K562 (cell line): ENCODE data around the gene SLC25A45. TPM values are rescaled to one million over a fixed set of nuclear protein-coding genes. Genes with fewer than 3 reads are reported as not detected.

ENCODE experiments used
- BCL6 ChIP-seq: fragments of 250-450 bp; sonication (Bioruptor Pico); IDR thresholded peaks from 2 replicates; pipeline ENCODE4 v1.4.0; 2020
- BRD9 ChIP-seq: fragments of 450-650 bp; IDR thresholded peaks from 2 replicates; pipeline ENCODE4 v1.6.1; 2018; ENCODE audit warnings: low read depth; ENCODE audit not compliant: partially characterized antibody
- KHSRP ChIP-seq: fragments of 450-650 bp; IDR thresholded peaks from 2 replicates; pipeline ENCODE4 v1.6.1; 2017
- MTF1 ChIP-seq: fragments of 250-450 bp; sonication (Bioruptor Pico); IDR thresholded peaks from 2 replicates; pipeline ENCODE4 v1.9.0; 2021; ENCODE audit warnings: moderate library complexity, mild to moderate bottlenecking, inconsistent platforms, borderline replicate concordance
- SIN3B ChIP-seq: fragments of 450-650 bp; IDR thresholded peaks from 2 replicates; pipeline ENCODE4 v1.6.1; 2017; ENCODE audit warnings: low read depth, mild to moderate bottlenecking, moderate library complexity
- SMARCC2 ChIP-seq: fragments of 450-650 bp; IDR thresholded peaks from 2 replicates; pipeline ENCODE4 v1.6.1; 2017; ENCODE audit warnings: antibody characterized with exemption, moderate library complexity, mild to moderate bottlenecking, low read depth
- SMC3 ChIP-seq: conservative IDR thresholded peaks from 2 replicates; pipeline ENCODE4 v1.6.1; 2011; ENCODE audit warnings: low read depth, low read length, improper control_type of control experiment; ENCODE audit not compliant: insufficient read depth
- SNIP1 ChIP-seq: fragments of 450-650 bp; IDR thresholded peaks from 2 replicates; pipeline ENCODE4 v1.7.1; 2017; ENCODE audit warnings: low read depth, mild to moderate bottlenecking
- ZNF551 ChIP-seq: fragments of 250-450 bp; sonication (Bioruptor Pico); IDR thresholded peaks from 2 replicates; pipeline ENCODE4 v1.5.0; 2021; ENCODE audit warnings: mild to moderate bottlenecking, moderate library complexity
- ZNF79 ChIP-seq: fragments of 250-450 bp; sonication (Bioruptor Pico); IDR thresholded peaks from 2 replicates; pipeline ENCODE4 v1.4.0; 2020; ENCODE audit warnings: low read depth, mild to moderate bottlenecking, moderate library complexity
- polyA plus RNA-seq, 8 experiments: library from polyadenylated mRNA; depleted of rRNA in 4 of 8; stranded (reverse) in 5 of 8; unstranded in 3 of 8; fragments of >200 nt; fragmentation: Nextera tagmentation in 2 of 8; fragmentation: Illumina TruSeq in 1 of 8; extraction: Ambion mirVana in 2 of 8; extraction: Trizol in 1 of 8; gene quantifications; 2 replicates each; pipeline versions ENCODE4 v1.2.1 to v1.2.3, GENCODE V29; 2011 to 2014; ENCODE audit warnings: inconsistent platforms in 1 of 8, missing spikeins in 1 of 8
- total RNA-seq, 7 experiments: library from RNA; depleted of rRNA in 6 of 7; stranded (reverse); fragments of >200 nt in 6 of 7; fragmentation: Illumina TruSeq in 2 of 7; extraction: Trizol in 2 of 7; gene quantifications; 2 replicates each; pipeline versions ENCODE4 v1.2.1 to v1.2.3, GENCODE V29; 2011 to 2021; ENCODE audit warnings: low replicate concordance in 1 of 7
- TF ChIP-seq, protein P1 (sequence below): fragments of 450-650 bp; formaldehyde crosslinking; IDR thresholded peaks from 2 replicates; pipeline ENCODE4 v1.4.0; 2020; ENCODE audit warnings: mild to moderate bottlenecking
- TF ChIP-seq, protein P2 (sequence below): sonication (generic); formaldehyde crosslinking; IDR thresholded peaks from 2 replicates; pipeline ENCODE4 v1.5.0; 2020; ENCODE audit warnings: missing genetic modification reagents
- TF ChIP-seq, protein P3 (sequence below): fragments of 450-650 bp; IDR thresholded peaks from 2 replicates; pipeline ENCODE4 v1.6.1; 2016; ENCODE audit warnings: low read depth
- TF ChIP-seq, protein P4 (sequence below): sonication (generic); formaldehyde crosslinking; IDR thresholded peaks from 2 replicates; pipeline ENCODE4 v1.8.0; 2023; ENCODE audit warnings: mild to moderate bottlenecking, missing genetic modification reagents

The SLC25A45 gene
- total and polyA plus RNA-seq, 9 of the 15 experiments (the other 6 are each of a cell fraction or from before 2014, with no cell fraction given), result 0.15 to 2.3 (median 0.68) TPM

DNA sequence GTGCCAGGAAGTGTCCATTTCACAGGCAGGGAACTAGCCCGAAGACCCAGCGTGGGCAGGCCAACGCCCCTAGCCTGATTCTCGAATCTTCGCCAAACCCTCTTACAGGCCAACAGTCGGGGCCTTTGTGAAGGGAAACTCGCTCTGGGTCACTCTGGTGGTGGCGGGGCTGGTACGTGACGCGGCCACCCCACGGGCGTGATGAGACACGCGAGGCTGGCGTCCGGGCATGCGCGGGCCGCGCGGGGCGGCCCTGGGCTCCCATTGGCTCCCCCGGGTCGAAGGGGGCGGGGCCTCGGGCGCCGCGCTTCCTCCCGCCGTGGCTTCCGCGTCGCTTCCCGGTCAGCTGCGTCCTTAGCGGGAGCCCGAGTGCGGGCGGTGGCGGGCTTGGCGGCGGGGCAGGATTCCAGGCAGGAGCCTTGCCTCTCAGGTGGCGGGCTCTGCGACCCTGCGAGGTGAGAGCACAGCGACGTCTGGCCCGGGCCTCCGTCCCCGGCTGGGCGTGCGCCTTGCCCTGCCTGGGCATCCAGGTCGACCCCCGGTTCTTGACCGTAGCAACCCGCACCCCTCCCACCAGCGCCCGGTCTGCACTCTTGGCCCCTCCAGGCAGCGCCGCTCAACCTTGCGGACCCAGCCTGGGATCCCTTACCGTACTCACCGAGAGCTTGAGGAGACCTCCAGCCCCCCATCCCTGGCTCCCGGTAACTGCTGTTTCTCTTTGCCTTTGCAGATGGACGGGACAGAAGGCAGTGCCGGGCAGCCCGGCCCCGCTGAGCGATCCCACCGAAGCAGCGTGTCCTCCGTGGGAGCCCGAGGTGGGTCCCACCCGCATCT is 4.1 kb upstream of the SLC25A45 start, which contains the start of gene FRMD8 (continued):
- no peak for TF ChIP-seq ZNF79 (CRISPR knock-in tag)
- TF ChIP-seq, protein P1, sequence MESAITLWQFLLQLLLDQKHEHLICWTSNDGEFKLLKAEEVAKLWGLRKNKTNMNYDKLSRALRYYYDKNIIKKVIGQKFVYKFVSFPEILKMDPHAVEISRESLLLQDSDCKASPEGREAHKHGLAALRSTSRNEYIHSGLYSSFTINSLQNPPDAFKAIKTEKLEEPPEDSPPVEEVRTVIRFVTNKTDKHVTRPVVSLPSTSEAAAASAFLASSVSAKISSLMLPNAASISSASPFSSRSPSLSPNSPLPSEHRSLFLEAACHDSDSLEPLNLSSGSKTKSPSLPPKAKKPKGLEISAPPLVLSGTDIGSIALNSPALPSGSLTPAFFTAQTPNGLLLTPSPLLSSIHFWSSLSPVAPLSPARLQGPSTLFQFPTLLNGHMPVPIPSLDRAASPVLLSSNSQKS (CRISPR knock-in tag), result no peak
- TF ChIP-seq MTF1 (CRISPR knock-in tag), result no peak
- TF ChIP-seq BRD9, result no peak
- TF ChIP-seq BCL6, result no peak
- no peak for TF ChIP-seq SMARCC2
- TF ChIP-seq KHSRP, result no peak
- TF ChIP-seq, protein P2, sequence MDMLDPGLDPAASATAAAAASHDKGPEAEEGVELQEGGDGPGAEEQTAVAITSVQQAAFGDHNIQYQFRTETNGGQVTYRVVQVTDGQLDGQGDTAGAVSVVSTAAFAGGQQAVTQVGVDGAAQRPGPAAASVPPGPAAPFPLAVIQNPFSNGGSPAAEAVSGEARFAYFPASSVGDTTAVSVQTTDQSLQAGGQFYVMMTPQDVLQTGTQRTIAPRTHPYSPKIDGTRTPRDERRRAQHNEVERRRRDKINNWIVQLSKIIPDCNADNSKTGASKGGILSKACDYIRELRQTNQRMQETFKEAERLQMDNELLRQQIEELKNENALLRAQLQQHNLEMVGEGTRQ (CRISPR knock-in tag), result no peak
- no peak for TF ChIP-seq SNIP1
- 0 out of 2 replicates have a peak, but pooled peaks have one; percentile 24 for TF ChIP-seq SMC3
- no peak for TF ChIP-seq SIN3B
- no peak for TF ChIP-seq ZNF551 (CRISPR knock-in tag)
- TF ChIP-seq, protein P3, sequence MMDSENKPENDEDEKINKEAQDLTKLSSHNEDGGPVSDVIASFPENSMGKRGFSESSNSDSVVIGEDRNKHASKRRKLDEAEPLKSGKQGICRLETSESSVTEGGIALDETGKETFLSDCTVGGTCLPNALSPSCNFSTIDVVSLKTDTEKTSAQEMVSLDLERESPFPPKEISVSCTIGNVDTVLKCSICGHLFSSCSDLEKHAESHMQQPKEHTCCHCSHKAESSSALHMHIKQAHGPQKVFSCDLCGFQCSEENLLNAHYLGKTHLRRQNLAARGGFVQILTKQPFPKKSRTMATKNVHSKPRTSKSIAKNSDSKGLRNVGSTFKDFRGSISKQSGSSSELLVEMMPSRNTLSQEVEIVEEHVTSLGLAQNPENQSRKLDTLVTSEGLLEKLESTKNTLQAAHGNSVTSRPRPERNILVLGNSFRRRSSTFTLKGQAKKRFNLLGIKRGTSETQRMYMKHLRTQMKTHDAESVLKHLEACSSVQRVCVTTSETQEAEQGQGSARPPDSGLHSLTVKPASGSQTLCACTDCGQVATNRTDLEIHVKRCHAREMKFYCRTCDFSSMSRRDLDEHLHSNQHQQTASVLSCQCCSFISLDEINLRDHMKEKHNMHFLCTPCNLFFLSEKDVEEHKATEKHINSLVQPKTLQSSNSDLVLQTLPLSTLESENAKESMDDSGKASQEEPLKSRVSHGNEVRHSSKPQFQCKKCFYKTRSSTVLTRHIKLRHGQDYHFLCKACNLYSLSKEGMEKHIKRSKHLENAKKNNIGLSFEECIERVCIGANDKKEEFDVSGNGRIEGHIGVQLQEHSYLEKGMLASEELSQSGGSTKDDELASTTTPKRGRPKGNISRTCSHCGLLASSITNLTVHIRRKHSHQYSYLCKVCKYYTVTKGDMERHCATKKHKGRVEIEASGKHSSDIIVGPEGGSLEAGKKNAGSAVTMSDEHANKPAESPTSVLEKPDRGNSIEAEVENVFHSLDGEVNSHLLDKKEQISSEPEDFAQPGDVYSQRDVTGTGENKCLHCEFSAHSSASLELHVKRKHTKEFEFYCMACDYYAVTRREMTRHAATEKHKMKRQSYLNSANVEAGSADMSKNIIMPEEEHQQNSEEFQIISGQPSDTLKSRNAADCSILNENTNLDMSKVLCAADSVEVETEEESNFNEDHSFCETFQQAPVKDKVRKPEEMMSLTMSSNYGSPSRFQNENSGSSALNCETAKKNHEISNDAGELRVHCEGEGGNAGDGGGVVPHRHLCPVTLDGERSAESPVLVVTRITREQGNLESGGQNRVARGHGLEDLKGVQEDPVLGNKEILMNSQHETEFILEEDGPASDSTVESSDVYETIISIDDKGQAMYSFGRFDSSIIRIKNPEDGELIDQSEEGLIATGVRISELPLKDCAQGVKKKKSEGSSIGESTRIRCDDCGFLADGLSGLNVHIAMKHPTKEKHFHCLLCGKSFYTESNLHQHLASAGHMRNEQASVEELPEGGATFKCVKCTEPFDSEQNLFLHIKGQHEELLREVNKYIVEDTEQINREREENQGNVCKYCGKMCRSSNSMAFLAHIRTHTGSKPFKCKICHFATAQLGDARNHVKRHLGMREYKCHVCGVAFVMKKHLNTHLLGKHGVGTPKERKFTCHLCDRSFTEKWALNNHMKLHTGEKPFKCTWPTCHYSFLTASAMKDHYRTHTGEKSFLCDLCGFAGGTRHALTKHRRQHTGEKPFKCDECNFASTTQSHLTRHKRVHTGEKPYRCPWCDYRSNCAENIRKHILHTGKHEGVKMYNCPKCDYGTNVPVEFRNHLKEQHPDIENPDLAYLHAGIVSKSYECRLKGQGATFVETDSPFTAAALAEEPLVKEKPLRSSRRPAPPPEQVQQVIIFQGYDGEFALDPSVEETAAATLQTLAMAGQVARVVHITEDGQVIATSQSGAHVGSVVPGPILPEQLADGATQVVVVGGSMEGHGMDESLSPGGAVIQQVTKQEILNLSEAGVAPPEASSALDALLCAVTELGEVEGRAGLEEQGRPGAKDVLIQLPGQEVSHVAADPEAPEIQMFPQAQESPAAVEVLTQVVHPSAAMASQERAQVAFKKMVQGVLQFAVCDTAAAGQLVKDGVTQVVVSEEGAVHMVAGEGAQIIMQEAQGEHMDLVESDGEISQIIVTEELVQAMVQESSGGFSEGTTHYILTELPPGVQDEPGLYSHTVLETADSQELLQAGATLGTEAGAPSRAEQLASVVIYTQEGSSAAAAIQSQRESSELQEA, result no peak
- TF ChIP-seq, protein P4, sequence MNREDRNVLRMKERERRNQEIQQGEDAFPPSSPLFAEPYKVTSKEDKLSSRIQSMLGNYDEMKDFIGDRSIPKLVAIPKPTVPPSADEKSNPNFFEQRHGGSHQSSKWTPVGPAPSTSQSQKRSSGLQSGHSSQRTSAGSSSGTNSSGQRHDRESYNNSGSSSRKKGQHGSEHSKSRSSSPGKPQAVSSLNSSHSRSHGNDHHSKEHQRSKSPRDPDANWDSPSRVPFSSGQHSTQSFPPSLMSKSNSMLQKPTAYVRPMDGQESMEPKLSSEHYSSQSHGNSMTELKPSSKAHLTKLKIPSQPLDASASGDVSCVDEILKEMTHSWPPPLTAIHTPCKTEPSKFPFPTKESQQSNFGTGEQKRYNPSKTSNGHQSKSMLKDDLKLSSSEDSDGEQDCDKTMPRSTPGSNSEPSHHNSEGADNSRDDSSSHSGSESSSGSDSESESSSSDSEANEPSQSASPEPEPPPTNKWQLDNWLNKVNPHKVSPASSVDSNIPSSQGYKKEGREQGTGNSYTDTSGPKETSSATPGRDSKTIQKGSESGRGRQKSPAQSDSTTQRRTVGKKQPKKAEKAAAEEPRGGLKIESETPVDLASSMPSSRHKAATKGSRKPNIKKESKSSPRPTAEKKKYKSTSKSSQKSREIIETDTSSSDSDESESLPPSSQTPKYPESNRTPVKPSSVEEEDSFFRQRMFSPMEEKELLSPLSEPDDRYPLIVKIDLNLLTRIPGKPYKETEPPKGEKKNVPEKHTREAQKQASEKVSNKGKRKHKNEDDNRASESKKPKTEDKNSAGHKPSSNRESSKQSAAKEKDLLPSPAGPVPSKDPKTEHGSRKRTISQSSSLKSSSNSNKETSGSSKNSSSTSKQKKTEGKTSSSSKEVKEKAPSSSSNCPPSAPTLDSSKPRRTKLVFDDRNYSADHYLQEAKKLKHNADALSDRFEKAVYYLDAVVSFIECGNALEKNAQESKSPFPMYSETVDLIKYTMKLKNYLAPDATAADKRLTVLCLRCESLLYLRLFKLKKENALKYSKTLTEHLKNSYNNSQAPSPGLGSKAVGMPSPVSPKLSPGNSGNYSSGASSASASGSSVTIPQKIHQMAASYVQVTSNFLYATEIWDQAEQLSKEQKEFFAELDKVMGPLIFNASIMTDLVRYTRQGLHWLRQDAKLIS (CRISPR knock-in tag), result peak; percentile 71; the same call in 1 of the 2 replicates
